Stimulated activated naive CD4-positive, alpha-beta T cell treated with Interleukin-2 at 50 U/mL for 16 hours (primary cell): ENCODE measurements around the gene BCL7C.
"Not testable (repeated sequence)": the region's sequence is repeated elsewhere in the genome, so short reads cannot be mapped to it uniquely, and the experiment has no call there.

Experiments
- DNase-seq: peaks from one replicate; lab custom pipeline; 2025; lab: John Stamatoyannopoulos, UW

The BCL7C gene

DNA sequence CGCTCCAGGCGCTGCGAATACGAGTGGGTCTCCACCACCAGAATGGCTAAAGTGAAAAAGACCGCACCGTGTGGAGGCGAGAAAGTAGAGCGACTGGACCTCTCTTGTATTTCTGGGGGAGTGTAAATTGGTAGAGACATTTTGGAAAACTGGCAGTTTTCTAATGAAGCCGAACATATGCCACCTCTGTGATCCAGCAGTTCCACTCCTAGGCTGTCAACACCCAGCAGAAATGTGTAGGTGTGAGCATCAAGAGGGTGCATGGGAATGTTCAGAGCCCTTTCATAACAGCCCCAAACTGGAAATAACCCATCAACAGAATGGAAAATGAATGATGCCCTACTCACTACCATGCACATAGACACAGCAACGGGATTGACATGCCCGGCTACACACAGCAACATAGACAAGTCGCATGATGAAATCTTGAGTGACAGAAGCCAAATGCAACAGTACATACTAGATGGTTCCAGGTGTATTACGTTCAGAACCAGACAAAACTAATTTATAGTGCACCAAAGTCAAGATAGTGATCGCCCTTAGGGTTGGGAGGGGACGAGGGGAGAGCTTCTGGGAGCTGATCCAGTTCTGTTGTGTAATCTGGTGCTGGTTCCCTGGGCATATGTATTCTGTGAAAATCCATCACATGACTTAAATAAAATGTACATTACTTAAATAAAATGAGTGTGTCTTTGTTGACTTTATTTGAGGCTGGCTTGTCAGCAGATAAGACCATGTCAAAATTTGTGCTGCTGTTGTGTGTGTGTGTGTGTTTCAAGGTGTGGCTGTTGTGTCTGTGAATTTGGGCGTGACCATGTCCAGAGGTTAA, 877 bp upstream of the BCL7C start:
- no peak for DNase-seq

DNA sequence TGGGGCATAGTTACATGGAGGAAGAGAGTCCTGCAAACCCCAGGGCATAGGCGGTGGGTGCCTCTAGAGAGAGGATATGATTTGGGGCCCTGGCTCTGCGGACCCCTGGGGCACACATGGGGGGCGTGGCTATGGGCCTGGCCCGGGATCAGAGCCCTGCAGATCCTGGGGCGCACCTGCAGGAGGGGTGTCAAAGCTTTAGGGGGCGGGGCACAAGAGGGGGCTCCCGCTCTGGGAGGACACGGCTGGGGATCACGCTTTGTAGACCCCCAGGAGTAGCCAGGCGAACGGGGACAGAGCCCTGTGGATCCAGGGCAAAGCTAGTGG, 497 bp downstream of the BCL7C start:
- no peak for DNase-seq

DNA sequence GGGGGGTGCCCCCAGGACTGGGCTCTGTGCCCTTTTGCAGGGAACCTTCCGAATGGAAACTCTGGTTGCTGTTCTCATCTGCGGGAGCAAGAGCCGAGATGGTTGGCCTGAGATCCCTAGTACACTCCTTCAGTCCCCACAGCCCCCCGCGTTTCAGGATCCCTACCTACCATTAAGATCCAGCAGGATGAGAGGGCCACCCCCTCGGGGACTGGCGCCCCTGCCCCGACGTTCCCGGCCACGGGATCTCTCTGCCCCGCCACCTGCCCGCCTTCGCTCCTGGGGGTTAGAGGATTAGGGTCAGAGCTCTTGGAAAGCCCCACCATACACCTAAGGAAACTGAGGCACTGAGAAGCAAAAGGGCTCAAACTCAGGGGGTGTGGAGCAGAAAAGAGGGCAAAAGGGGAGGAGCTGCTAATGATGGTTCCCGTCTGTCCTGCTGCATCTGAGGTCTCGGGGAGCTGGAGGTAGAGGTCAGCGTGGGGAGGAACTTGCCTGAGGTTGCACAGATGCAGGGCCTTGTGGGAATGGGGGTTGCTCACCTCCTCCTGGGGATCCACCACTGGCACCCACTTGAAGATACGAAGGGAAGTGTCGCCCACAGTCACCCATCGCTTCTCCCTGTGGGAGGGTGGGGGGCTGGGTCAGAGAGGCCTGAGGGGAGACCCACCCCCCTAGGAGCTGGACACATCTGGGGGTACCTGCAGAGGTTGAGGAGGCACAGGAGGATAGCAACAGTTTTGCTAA, 1.0 kb downstream of the BCL7C start:
- no peak for DNase-seq

DNA sequence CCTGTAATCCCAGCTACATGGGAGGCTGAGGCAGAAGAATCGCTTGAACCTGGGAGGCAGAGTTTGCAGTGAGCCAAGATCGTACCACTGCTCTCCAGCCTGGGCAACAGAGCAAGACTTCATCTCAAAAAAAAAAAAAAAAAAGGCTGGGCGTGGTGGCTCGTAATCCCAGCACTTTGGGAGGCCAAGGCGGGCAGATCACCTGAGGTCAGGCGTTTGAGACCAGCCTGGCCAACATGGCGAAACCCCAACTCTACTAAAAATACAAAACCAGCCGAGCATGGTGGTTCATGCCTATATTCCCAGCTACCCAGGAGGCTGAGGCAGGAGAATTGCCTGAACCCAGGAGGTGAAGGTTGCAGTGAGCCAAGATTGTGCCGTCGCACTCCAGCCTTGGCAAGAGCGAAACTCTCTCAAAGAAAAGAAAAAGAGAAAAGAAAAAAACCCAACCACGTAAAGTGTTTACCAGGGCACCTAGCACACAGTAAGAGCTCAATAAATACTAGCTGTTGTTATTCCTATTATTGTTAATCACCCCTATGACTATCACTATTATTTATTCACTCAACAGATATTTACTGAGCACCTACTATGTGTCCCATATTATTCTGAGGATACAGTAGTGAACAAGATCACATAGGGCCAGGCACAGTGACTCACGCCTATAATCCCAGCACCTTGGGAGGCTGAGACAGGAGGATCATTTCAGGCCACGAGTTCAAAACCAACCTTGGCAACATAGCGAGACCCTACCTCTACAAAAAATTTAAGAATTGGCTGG, 2.6 kb downstream of the BCL7C start:
- not testable (repeated sequence) for DNase-seq

DNA sequence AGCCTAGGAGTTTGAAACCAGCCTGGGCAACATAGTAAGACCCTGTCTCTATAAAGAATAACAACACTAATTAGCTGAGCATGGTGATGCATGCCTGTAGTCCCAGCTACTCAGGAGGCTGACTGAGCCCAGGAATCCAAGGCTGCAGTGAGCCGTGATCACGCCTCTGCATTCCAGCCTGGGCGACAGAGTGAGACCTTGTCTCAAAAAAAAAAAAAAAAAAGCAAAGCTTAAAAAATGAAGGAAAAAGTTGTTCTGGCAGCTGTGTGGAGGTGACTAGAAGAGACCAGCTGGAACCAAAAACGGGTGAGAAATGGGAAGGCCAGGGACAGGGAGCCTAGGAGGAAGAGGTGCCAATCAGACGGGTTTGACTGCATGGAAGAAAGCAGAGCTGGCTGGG, 4.2 kb downstream of the BCL7C start:
- no peak for DNase-seq

DNA sequence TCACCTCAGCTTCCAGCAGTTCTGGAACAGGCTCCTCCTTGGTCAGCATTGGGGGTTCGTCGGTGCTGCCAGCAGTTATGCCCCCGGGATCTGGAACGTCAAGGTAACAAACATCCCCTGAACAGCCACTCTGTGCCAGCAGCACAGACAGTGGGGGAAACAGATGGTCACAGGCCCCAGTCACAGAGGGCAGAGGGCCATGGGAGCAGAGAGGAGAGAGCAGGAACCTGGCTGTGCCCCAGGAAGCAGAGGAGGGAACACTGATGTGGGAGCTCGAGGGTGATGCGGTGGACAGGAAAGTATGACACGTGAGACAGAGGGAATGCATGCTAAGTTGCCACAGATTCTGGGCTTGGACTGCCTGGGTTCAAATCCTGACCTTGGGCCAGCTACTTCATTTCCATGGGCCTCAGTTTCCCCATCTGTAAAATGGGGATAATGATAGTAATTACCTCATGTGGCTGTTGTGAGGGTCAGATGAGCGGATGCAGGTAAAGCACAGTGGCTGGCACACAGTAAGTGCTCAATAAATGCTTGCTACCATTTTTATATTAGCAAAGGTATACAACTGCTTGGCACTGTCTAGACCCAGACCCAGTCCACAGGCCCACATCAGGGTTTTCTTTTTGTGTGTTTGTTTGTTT, 4.9 kb downstream of the BCL7C start:
- no peak for DNase-seq

DNA sequence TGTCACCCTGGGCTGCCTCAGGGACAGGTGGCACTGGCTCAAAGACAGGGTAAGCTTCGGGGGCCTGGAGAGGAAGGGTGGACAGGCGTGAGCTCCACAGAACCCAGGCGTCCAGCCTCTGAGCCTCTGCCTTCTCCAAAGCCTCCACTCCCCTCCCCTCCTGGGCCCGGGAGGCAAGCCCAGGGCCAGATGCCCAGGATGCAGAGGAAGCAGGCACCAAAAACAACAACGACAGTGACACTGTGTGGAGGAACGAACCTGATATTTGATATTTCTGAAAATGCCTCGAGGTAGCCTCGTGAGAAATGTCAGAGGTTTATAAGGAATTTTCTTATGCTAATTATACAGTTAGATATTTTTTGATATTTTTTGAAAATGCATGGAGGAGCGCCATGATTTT, 6.0 kb downstream of the BCL7C start:
- no peak for DNase-seq

DNA sequence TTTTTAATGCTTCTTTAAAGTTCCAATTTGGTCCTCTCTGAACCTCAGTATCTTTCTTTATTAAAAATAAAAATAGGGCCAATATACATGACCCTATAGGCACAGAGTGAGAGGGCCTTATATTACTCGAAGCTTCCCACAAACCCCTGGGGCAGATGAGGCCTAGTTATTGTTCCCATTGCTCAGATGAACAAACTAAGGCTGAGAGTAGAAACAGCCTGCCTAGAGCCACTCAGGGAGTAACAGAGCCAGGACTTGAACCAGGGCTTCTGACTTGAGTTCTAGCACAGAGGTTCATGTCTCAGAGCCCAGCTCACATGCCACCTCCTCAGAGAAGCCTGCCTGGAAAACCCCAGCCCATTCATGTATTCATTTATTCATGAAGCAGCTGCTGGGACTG, 7.7 kb downstream of the BCL7C start:
- DNase-seq, result no peak

DNA sequence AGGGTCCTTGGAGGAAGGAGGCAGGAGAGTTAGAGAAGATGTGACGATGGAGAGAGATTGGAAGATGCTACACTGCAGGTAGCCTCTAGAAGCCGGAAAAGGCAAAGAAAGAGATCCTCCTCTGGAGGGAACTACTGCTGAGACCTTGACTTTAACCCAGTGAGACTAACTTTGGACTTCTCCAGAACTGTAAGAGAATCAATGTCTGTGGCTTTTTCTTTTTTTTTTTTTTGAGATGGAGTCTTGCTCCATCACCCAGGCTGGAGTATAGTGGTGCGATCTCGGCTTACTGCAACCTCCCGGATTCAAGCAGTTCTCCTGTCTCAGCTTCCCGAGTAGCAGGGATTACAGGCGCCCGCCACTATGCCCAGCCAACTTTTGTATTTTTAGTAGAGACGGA, 8.7 kb downstream of the BCL7C start:
- DNase-seq, result no peak

DNA sequence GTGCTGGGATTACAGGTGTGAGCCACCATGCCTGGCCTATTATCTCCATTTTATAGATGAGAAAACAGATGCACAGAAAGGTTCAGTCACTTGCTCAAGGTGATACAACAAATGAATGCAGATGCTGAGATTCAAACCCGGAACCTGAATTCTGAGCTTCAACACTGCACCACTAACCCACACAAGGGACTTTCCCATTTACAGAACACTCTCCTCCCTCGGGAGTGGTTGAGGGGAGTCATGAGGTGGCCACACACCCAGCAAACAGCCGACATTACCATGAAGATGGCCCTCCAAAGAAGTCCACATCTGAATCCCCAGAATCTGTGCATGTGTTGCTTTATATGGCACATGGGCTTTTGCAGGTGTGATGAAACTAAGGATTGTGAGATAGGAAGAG, 9.1 kb downstream of the BCL7C start:
- DNase-seq, result no peak

DNA sequence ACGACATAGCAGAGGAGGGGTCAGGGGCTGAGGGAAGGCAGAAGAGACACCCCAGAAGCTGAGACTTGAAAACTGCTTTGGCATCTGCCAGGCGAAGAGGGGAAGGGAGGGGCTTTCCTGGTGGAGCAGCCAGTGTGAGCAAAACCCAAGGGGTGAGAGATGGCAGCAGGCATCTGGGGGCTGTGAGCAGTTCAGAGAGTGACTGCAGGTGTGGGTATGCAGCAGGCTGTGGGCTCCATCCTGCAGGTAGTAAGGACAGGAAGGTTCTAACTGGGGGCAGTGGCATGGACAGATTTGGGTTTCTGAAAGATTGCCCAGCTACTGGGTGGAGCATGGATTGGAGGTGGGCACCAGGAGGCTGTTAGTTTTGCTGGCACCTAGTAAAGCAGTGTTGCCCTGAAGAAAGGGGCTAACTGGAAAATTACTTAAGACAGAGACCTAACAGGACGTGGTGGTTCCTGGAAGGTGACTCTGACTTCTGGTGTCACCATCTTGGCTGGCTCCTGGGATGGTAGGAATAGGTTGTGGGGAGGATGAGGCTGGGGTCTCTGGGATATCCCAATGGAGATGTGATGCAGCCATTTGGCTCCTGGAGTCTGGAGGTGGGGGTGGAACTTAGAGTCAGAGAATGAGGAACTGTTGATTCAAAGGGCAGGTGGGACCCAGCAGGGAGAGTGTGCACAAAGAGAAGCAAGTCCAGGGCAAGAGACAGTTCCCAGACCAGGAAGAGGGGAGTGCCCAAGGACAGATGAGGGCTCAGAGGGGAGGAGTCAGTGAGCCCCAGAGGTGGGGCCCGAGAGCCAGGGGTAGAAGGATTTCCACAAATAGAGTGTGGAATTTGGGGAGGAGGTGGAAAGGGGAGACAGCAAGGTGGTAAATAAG, 11.2 kb downstream of the BCL7C start:
- DNase-seq, result no peak

DNA sequence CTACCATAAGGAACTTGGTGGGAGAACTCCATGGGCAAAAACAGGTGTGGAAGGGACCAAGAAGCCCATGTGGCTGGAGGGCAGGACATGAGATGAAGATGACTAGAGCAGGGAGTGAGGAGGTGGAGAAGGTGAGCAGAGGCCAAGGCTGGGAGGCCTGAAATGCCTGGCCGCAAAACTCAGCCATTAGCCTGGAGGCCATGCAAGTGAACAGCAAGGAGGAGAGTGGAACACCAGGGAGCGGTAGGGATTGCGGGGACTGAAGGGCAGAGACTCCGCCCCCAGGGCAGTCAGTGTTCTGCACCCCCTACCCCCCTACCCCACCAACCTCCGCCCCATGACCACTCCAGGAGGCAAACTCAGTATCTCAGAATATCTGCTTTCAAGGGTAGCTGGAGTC, 17.0 kb downstream of the BCL7C start:
- DNase-seq, result no peak

DNA sequence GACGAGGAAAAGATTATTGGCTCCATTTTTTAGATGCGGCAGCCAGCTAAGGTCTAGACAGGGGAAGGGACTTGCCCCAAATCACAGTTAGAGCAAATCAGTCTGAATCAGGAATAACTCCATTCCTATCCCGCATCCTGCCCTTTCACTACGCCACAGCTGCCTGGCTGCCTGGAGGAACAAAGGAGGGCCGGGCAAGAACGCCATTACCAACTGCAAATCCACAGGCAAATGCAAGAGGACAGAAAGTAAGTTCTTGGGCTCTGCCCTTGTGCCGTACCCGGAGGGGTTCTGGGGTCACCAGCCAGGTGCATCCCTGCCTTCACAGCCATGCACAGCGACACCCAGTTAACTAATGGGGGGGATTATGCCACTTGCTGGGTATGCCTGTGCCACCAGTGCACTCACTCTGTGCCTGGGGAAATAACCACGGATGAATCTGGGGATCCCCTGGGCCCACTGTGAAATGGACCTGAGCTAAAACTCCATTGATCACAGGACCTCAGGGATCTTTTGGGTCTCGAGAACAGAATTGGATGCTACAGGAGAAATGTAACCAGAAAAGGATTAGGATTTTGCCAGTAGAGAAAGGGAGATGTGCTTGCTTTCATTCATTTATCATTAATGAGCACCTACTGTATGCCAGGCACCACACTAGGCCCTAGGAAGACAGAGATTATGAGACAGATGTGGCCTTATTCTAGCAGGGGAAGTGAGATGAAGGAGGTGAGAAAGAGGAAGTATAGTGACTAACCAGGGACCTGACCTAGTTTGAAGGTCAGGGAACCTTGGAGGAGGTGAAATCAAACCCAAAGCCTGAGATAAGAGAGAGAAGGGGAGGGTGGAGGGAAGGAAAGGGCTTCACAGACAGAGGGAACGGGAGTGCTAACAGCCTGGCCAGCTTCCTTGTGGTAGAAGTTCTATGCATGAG, 17.7 kb downstream of the BCL7C start:
- DNase-seq, result no peak

DNA sequence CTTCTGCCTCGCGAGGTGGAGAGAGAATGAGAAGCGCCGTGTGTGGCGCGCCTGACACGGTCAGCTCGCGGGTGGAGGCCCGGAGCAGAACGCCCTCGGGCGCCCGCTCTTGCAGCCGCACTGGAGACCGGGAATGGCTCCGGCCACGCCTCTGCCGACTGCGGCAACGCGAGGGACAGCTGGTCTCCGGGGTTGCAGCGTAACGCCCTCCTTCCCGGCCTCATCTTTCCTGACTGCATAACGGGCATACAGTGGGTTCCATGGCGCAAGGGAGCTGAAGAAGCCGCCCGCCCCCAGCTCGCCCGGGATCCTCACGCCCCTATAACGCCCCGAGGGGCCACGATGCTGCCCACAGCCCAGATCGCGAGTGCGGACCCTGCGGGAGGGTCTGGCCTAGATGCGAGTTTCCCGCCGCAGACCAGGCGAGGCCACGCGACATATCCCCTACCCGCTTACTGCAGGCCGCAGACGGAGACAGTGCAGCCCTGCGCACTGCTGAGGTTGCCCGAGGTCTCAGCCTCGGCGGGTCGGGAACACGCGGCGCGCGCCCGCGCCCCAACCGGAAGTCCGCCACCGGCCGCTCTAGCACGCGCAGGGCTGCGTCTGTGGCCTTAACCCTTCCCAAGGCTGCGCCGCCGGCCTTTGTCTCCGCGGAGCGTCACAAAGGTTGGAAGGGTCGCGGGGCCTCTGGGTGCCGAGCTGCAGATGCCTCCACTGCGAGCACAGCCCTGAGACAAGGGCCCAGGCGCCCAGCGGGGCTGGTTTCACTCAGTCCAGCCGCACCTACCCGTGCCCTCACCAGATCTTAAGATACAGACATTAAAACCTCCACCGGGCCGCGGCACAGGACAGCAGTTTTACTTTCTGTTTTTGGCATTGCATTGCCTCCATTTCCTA, 18.8 kb downstream of the BCL7C start:
- DNase-seq, result peak; percentile 82

DNA sequence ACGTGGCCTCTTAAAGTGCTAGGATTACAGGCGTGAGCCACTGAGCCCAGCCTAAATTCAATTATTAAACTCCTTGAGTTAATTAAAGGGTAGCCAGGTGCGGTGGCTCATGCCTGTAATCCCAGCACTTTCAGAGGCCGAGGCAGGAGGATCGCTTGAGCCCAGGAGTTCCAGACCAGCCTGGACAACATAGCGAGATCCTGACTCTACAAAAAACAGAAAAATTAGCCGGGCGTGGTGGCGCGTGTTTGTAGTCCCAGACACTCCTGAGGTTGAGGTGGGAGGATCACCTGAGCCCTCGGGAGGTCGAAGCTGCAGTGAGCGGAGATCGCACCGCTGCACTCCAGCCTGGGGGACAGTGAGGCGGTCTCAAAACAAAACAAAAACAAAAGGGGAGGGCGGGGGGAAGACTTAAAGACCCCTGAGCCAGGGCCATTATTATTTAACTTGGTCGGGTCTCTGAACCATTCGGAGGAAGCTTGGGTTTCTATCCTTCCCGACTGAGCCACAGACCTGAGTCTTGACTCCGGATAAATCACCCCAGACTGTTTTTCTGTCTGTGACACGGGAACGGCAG, 19.5 kb downstream of the BCL7C start:
- no peak for DNase-seq

DNA sequence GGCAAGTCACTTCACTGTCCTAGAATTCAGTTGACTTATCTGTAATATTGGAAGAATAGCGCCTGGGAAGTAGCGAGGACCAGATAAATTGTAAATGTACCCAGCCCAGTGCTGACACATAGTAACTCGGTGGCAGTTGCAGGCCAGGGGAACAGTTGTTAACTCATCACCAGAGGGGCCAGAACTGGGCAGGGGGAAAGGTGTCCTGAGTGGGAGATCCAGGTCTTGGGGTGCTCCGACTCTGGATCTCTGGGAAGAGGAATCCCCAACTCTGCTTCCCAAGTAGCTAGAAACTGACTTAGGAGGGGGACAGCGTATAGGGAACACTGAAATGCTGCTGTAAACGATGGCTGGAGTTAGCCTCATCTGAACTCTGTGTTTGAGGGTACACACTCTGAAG, 23.0 kb downstream of the BCL7C start:
- DNase-seq, result no peak

DNA sequence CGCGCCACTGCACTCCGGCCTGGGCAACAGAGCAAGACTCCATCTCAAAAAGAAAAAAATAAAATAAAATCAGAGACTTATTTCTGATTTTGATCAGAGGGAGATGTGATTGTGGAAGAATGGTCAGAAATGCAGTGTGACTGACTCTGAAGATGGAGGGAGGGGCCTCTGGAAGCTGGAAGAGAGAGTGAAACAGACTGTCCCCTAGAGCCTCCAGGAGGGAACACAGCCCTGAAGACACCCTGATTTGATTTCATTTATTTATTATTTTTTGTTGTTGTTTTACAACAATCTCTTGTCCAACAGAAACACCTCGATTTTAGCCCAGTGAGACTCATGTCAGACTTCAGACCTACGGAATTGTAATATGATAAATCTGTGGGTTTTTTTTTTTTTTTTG, 26.1 kb downstream of the BCL7C start:
- no peak for DNase-seq

DNA sequence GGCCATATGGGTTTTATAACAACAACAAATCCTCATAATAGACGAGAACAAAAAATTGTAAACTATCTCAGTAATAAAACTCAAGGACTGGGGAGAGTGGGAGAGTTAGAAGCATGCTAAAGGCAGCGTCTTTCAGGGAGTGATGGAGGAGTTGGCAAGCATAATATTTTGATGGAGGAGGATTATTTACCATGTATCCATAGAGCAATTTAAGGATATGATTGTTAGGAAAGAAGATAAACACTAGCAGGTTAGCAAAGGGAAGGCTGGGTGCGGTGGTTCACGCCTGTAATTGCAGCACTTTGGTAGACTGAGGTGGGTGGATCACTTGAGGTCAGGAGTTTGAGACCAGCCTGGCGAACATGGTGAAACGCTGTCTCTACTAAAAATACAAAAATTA, 27.8 kb downstream of the BCL7C start:
- DNase-seq, result no peak

DNA sequence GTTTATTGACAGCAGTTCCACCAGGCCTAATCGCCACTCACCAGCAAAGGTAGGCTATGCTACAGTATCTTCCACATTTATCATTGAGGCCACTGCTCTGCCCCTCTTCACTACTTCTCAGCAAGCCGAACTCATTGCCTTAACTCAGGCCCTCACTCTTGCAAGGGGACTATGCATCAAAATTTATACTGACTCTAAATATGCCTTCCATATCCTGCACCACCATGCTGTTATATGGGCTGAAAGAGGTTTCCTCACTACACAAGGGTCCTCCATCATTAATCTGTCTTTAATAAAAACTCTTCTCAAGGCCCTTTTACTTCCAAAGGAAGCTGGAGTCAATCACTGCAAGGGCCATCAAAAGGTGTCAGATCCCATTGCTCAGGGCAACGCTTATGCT, 30.7 kb downstream of the BCL7C start:
- not testable (repeated sequence) for DNase-seq
